Measurements from ENCODE around the gene ALS2CL. TPM values are rescaled to one million over a fixed set of nuclear protein-coding genes. Genes with fewer than 3 reads are reported as not detected.

ALS2CL gene
- total and polyA plus RNA-seq, 2 experiments from 2014 or later: 14.4 to 15.2 TPM

DNA sequence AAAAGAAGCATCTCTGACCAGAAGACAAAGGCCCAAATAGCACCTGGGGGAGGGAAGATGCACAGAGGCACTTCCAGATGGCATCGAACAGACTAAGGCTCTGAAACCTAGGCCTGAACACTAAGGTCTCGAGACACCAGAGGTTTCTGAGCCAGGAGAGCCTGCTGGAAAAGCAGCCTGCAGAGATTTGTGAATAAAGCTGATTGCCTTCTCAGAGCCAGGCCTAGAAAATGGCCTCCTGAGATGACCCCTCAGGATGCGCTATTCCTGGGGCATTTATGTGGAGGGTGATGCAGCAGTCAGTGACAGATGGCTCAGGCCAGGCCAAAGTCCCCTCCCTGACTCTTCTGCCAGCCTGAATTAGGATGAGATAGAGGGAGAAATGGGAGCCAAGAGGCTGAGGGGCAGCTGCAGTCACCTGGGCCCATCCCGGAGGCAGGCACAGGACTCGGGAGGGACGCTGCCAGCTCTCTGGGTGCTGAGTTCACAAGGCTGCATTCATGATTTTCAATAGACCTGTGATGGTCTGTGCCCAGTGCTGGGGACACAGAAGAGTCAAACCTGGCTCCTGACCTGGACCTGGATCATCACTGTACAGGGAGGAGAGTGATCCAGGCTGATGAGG is 17.3 kb upstream of the ALS2CL start:
- no peak for TF ChIP-seq EZH2 (IDR thresholded peaks at IDR 0.05; ENCODE audit: borderline replicate concordance)
- TF ChIP-seq EZH2phosphoT487 (IDR thresholded peaks at IDR 0.05; ENCODE audit: low read depth, severe bottlenecking, unreplicated experiment): no peak
- TF ChIP-seq, protein P1, sequence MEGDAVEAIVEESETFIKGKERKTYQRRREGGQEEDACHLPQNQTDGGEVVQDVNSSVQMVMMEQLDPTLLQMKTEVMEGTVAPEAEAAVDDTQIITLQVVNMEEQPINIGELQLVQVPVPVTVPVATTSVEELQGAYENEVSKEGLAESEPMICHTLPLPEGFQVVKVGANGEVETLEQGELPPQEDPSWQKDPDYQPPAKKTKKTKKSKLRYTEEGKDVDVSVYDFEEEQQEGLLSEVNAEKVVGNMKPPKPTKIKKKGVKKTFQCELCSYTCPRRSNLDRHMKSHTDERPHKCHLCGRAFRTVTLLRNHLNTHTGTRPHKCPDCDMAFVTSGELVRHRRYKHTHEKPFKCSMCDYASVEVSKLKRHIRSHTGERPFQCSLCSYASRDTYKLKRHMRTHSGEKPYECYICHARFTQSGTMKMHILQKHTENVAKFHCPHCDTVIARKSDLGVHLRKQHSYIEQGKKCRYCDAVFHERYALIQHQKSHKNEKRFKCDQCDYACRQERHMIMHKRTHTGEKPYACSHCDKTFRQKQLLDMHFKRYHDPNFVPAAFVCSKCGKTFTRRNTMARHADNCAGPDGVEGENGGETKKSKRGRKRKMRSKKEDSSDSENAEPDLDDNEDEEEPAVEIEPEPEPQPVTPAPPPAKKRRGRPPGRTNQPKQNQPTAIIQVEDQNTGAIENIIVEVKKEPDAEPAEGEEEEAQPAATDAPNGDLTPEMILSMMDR (IDR thresholded peaks at IDR 0.05; ENCODE audit: poor library complexity): no peak
- no peaks in the 10 kb centered on the region for H3K9me3 ChIP-seq (ENCODE audit: low read depth)
- H3K27ac ChIP-seq: no peak overlapping the region
- H3K9me2 ChIP-seq (replicated peaks; ENCODE audit: insufficient read depth): no peaks in the 10 kb centered on the region
- no peaks in the 10 kb centered on the region for H3K79me2 ChIP-seq
- H2AFZ ChIP-seq: no peak overlapping the region
- no peaks in the 10 kb centered on the region for H4K20me1 ChIP-seq (ENCODE audit: insufficient read depth, poor library complexity, severe bottlenecking)
- no peaks in the 10 kb centered on the region for H3K27me3 ChIP-seq
- peaks cover 13% of the 10 kb centered on the region for H3K4me1 ChIP-seq (ENCODE audit: insufficient read depth)
- no peak for DNase-seq (ENCODE audit: low spot score)
- H3K4me3 ChIP-seq: no peak overlapping the region
- no peaks in the 10 kb centered on the region for H3K36me3 ChIP-seq (replicated peaks; ENCODE audit: insufficient read depth, low read depth)
- no peak overlapping the region for H3K4me2 ChIP-seq
- whole genome bisulfite sequencing (ENCODE audit: low lambda C conversion rate, missing lambda C conversion rate): 97% methylated on average over 6 of the region's 6 CpGs

GRCh38 chr3:46710229-46710628 is 16.8 kb upstream of the ALS2CL start:
- WGBS (ENCODE audit: low lambda C conversion rate, missing lambda C conversion rate): 93% methylated on average over 7 of the region's 7 CpGs
- TF ChIP-seq EZH2phosphoT487 (IDR thresholded peaks at IDR 0.05; ENCODE audit: low read depth, severe bottlenecking, unreplicated experiment) (no peak), EZH2 (IDR thresholded peaks at IDR 0.05; ENCODE audit: borderline replicate concordance) (no peak)
- TF ChIP-seq, protein P1 (IDR thresholded peaks at IDR 0.05; ENCODE audit: poor library complexity): no peak
- Histone ChIP-seq H3K36me3 (replicated peaks; ENCODE audit: insufficient read depth, low read depth) (no peaks in the 10 kb centered on the region), H3K9me2 (replicated peaks; ENCODE audit: insufficient read depth) (no peaks in the 10 kb centered on the region), H3K4me2 (no peak overlapping the region), H4K20me1 (ENCODE audit: insufficient read depth, poor library complexity, severe bottlenecking) (no peaks in the 10 kb centered on the region), H2AFZ (no peak overlapping the region), H3K9me3 (ENCODE audit: low read depth) (no peaks in the 10 kb centered on the region), H3K27me3 (no peaks in the 10 kb centered on the region), H3K4me1 (ENCODE audit: insufficient read depth) (peaks cover 19% of the 10 kb centered on the region), H3K4me3 (no peak overlapping the region), H3K79me2 (no peaks in the 10 kb centered on the region), H3K27ac (no peak overlapping the region)
- DNase-seq (ENCODE audit: low spot score): no peak

- TF ChIP-seq, protein P1 (IDR thresholded peaks at IDR 0.05; ENCODE audit: poor library complexity): no peak
- TF ChIP-seq EZH2phosphoT487 (IDR thresholded peaks at IDR 0.05; ENCODE audit: low read depth, severe bottlenecking, unreplicated experiment) (no peak), EZH2 (IDR thresholded peaks at IDR 0.05; ENCODE audit: borderline replicate concordance) (no peak)
- no peak overlapping the region for H3K4me2 ChIP-seq
- H3K9me3 ChIP-seq (ENCODE audit: low read depth): no peaks in the 10 kb centered on the region
- H4K20me1 ChIP-seq (ENCODE audit: insufficient read depth, poor library complexity, severe bottlenecking): no peaks in the 10 kb centered on the region
- no peak overlapping the region for H3K27ac ChIP-seq
- WGBS (ENCODE audit: low lambda C conversion rate, missing lambda C conversion rate): 97% methylated on average over 6 of the region's 6 CpGs
- no peak for DNase-seq (ENCODE audit: low spot score)
- H3K27me3 ChIP-seq: no peaks in the 10 kb centered on the region
- H3K4me1 ChIP-seq (ENCODE audit: insufficient read depth): peaks cover 20% of the 10 kb centered on the region
- no peak overlapping the region for H3K4me3 ChIP-seq
- H3K36me3 ChIP-seq (replicated peaks; ENCODE audit: insufficient read depth, low read depth): no peaks in the 10 kb centered on the region
- no peaks in the 10 kb centered on the region for H3K9me2 ChIP-seq (replicated peaks; ENCODE audit: insufficient read depth)
- no peaks in the 10 kb centered on the region for H3K79me2 ChIP-seq
- no peak overlapping the region for H2AFZ ChIP-seq
Measured at GRCh38 chr3:46709721-46710120, 16.2 kb upstream of the ALS2CL start.

Data from hepatocyte (in vitro differentiated cells).